Gastroesophageal sphincter (tissue), 4 donors: Measurements from ENCODE around the gene BABAM2. TPM values are rescaled to one million over a fixed set of nuclear protein-coding genes. Genes with fewer than 3 reads are reported as not detected.
"Not testable (repeated sequence)": the region's sequence is repeated elsewhere in the genome, so short reads cannot be mapped to it uniquely, and the experiment has no call there.

Source experiments
- ATAC-seq: fragments of 150-250 bp; one replicate; pipeline ENCODE4 v1.9.1; 2016; ENCODE audit warnings: mild to moderate bottlenecking, moderate library complexity
- H3K27ac ChIP-seq, 4 donors: fragments of 200-600 bp; sonication (generic) in 3 of 4; 1 replicate in 3 of 4; 2 replicates in 1 of 4; pipeline ENCODE4 v1.5.1; 2016 to 2019
- H3K27me3 ChIP-seq: fragments of 200-600 bp; sonication (generic); one replicate; pipeline ENCODE4 v1.5.1; 2019
- H3K36me3 ChIP-seq, 2 donors: fragments of 200-600 bp; sonication (generic); one replicate each; pipeline ENCODE4 v1.5.1; 2019; ENCODE audit warnings: control low read depth in 1 of 2
- H3K4me1 ChIP-seq, 3 donors: fragments of 200-600 bp; sonication (generic); 1 replicate in 2 of 3; 2 replicates in 1 of 3; pipeline ENCODE4 v1.5.1; 2016 to 2019; ENCODE audit warnings: control low read depth in 2 of 3
- H3K4me3 ChIP-seq, 2 donors: fragments of 200-600 bp; sonication (generic); one replicate each; pipeline ENCODE4 v1.5.1; 2019; ENCODE audit warnings: mild to moderate bottlenecking in 1 of 2, moderate library complexity in 1 of 2
- H3K9me3 ChIP-seq, 3 donors: fragments of 200-600 bp; sonication (generic); one replicate each; pipeline ENCODE4 v1.5.1; 2017 to 2019; ENCODE audit warnings: control low read depth in 2 of 3
- EP300 ChIP-seq: sonication (generic); formaldehyde crosslinking; IDR thresholded peaks from one replicate; pipeline ENCODE4 v1.6.1; 2017; ENCODE audit warnings: antibody characterized with exemption, mild to moderate bottlenecking
- POLR2A ChIP-seq, 2 donors: fragments of 450-650 bp; IDR thresholded peaks; one replicate each; pipeline ENCODE4 v1.6.1; 2017; ENCODE audit warnings: antibody characterized with exemption in 2 of 2, mild to moderate bottlenecking in 2 of 2, moderate library complexity in 1 of 2
- POLR2AphosphoS5 ChIP-seq: sonication (generic); formaldehyde crosslinking; IDR thresholded peaks from one replicate; pipeline ENCODE4 v1.6.1; 2017; ENCODE audit warnings: antibody characterized with exemption
- WGBS, 2 donors: methylation state at CpG; one replicate each; pipeline ENCODE4 v1.1.5; 2018; ENCODE audit warnings: low coverage in 1 of 2; 5-methylcytosine and 5-hydroxymethylcytosine counted together
- total RNA-seq, 4 donors: library from RNA; depleted of rRNA; stranded (reverse); fragments of >200 nt; gene quantifications; one replicate each; pipeline ENCODE4 v1.1.0, GENCODE V29; 2016
- TF ChIP-seq, protein P1 (sequence below), 4 experiments: fragments of 200-600 bp in 2 of 4; fragments of 450-650 bp in 2 of 4; sonication (generic) in 1 of 4; IDR thresholded peaks; one replicate each; pipeline ENCODE4 v1.5.1; 2017 to 2019; ENCODE audit warnings: antibody characterized with exemption in 4 of 4, mild to moderate bottlenecking in 2 of 4, moderate library complexity in 2 of 4

BABAM2 gene
- total RNA-seq, 4 donors from 2014 or later = 28.5 to 43.6 (median 37.4) TPM

DNA sequence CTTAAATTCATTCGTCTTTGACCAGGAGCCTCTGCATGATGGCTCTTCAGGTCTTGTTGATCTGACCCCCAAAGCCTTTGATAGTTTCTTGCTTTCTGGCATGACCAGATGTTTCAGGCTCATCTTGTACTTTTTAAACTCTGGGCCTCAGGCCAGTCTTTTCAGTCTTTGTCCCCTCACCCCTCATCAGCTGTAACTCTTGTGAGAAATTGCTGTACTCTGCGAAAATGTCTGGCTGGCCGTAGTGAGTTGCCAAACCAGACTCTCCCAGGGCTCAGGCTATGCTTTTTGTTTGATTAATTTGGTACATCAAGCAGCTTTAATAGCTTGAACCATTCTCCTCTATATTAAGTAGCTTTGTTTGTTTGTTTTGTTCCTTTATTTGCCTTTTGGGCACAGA is 75.9 kb downstream of the BABAM2 start:
- WGBS, 2 donors = 72 to 73% methylated on average over 2 to 3 of the region's 3 CpGs
- Histone ChIP-seq H3K4me3 (no peak overlapping the region), H3K27me3 (no peaks in the 10 kb centered on the region), H3K27ac (no peak overlapping the region), H3K36me3 (no peaks in the 10 kb centered on the region), H3K4me1 (peaks cover 0 to 14% (median 3%) of the 10 kb centered on the region in 3 donors), H3K9me3 (no peaks in the 10 kb centered on the region)
- no peak for ATAC-seq
- TF ChIP-seq POLR2A (IDR thresholded peaks at IDR 0.05) (no peak), POLR2AphosphoS5 (no peak), EP300 (no peak)
- TF ChIP-seq, protein P1, sequence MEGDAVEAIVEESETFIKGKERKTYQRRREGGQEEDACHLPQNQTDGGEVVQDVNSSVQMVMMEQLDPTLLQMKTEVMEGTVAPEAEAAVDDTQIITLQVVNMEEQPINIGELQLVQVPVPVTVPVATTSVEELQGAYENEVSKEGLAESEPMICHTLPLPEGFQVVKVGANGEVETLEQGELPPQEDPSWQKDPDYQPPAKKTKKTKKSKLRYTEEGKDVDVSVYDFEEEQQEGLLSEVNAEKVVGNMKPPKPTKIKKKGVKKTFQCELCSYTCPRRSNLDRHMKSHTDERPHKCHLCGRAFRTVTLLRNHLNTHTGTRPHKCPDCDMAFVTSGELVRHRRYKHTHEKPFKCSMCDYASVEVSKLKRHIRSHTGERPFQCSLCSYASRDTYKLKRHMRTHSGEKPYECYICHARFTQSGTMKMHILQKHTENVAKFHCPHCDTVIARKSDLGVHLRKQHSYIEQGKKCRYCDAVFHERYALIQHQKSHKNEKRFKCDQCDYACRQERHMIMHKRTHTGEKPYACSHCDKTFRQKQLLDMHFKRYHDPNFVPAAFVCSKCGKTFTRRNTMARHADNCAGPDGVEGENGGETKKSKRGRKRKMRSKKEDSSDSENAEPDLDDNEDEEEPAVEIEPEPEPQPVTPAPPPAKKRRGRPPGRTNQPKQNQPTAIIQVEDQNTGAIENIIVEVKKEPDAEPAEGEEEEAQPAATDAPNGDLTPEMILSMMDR (IDR thresholded peaks at IDR 0.05) = no peak

DNA sequence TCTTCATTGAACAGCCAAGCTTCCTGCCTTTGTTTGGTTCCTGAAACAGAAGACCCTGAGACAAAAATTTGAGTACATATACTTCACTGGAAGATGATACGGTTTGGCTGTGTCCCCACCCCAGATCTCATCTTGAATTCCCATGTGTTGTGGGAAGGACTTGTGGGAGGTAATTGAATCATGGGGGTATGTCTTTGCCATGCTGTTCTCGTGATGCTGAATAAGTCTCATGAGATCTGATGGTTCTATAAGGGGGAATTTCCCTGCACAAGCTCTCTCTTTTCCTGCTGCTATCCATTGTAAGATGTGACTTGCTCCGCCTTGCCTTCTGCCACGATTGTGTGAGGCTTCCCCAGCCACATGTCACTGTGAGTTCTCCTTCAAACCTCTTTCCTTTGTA is 76.5 kb downstream of the BABAM2 start:
- Histone ChIP-seq H3K4me3 (no peak overlapping the region), H3K4me1 (peaks cover 0 to 14% (median 3%) of the 10 kb centered on the region in 3 donors), H3K27ac (no peak overlapping the region), H3K27me3 (no peaks in the 10 kb centered on the region), H3K36me3 (no peaks in the 10 kb centered on the region), H3K9me3 (no peaks in the 10 kb centered on the region)
- no peak for ATAC-seq
- TF ChIP-seq EP300 (no peak), POLR2AphosphoS5 (no peak), POLR2A (IDR thresholded peaks at IDR 0.05) (no peak)
- TF ChIP-seq, protein P1 (IDR thresholded peaks at IDR 0.05) = no peak
- WGBS, 2 donors = 78 to 90% methylated on average over 2 to 4 of the region's 4 CpGs

DNA sequence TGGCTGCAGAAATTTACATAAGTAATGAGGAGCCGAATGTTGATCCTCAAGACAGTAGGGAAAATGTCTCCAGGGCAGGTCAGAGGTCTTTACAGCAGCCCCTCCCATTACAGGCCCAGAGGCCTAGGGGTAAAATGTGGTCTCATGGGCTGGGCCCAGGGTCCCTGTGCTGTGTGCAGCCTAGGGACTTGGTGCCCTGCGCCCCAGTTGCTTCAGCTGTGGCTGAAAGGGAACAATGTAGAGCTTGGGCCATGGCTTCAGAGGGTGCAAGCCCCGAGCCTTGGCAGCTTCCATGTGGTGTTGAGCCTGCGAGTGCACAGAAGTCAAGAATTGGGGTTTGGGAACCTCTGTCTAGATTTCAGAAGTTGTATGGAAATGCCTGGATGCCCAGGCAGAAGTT is 77.5 kb downstream of the BABAM2 start:
- WGBS, 2 donors = 94 to 100% methylated on average over 2 of the region's 4 CpGs
- H3K4me1 ChIP-seq = peaks cover 0 to 14% (median 3%) of the 10 kb centered on the region in 3 donors
- H3K27ac ChIP-seq, ATAC-seq, H3K36me3 ChIP-seq, H3K4me3 ChIP-seq, H3K27me3 ChIP-seq, H3K9me3 ChIP-seq: not testable (repeated sequence)

DNA sequence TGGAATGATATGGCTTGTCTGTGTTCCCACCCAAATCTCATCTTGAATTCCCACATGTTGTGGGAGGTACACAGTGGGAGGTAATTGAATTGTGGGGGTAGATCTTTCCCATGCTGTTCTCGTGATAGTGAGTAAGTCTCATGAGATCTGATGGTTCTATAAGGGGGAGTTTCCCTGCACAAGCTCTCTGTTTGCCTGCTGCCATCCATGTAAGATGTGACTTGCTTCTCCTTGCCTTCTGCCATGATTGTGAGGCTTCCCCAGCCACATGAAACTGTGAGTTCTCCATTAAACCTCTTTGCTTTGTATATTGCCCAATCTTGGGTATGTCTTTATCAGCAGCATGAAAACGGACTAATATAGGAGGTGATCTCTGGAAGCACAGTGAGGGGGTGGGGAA is 78.4 kb downstream of the BABAM2 start:
- ATAC-seq, H3K36me3 ChIP-seq, H3K9me3 ChIP-seq, H3K27ac ChIP-seq, H3K27me3 ChIP-seq, H3K4me3 ChIP-seq: not testable (repeated sequence)
- peaks cover 0 to 14% (median 3%) of the 10 kb centered on the region in 3 donors for H3K4me1 ChIP-seq
- 88 to 95% methylated on average over 2 of the region's 2 CpGs for WGBS, 2 donors

DNA sequence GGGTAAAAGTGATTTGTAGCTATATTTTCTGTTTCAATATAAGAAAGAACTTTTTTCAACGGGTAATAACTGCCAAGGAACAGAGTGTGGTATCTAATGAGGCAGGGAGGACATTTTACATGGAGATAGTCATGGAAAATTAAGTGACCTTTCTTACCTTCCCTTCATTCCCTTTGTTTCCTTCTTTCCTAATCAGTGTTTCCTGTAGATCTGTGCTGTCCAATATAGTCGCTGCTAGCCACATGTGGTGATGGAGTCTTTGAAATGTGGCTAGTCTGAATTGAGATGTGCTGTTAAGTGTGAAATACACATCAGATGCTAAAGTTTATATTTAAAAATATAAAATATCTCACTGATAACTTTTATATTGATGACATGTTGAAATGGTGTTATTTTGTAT is 81.8 kb downstream of the BABAM2 start:
- TF ChIP-seq POLR2A (IDR thresholded peaks at IDR 0.05) (no peak), POLR2AphosphoS5 (no peak), EP300 (no peak)
- TF ChIP-seq, protein P1 (IDR thresholded peaks at IDR 0.05) = no peak
- no peak for ATAC-seq
- Histone ChIP-seq H3K27me3 (no peaks in the 10 kb centered on the region), H3K4me3 (no peak overlapping the region), H3K9me3 (no peaks in the 10 kb centered on the region), H3K36me3 (no peaks in the 10 kb centered on the region), H3K27ac (no peak overlapping the region), H3K4me1 (peaks cover 0 to 2% (median 0%) of the 10 kb centered on the region in 3 donors)
- 90 to 92% methylated on average over 2 of the region's 2 CpGs for WGBS, 2 donors

DNA sequence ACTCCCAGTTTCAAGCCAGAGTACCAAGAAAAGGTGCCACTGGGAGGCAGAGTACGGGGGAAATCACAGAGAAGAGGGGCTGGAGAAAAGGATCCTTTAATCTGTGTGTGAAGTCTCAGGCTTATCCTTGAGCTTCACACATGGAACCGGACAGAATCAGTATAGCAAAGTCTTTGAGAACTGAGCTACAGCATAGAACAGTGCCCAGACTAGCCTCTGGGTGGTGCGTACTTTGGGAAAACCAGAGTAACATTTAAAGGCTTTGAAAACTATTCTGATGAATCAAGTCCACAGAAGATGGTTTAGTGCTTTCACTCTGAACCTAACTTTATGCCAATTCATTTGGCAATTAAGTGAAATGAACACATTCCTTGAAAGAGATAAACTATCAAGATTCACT is 83.1 kb downstream of the BABAM2 start:
- H3K27me3 ChIP-seq = no peaks in the 10 kb centered on the region
- H3K4me1 ChIP-seq = no peaks in the 10 kb centered on the region
- no peak for TF ChIP-seq POLR2AphosphoS5
- no peak for TF ChIP-seq EP300
- no peak for TF ChIP-seq POLR2A (IDR thresholded peaks at IDR 0.05)
- TF ChIP-seq, protein P1 (IDR thresholded peaks at IDR 0.05) = no peak
- H3K9me3 ChIP-seq = no peaks in the 10 kb centered on the region
- H3K36me3 ChIP-seq = no peaks in the 10 kb centered on the region
- H3K27ac ChIP-seq = no peak overlapping the region
- WGBS, 2 donors = 94 to 100% methylated on average over 1 to 3 of the region's 3 CpGs
- no peak for ATAC-seq
- no peak overlapping the region for H3K4me3 ChIP-seq
